GM12864 (cell line): ENCODE measurements around the gene SERPINE2.
A peak's percentile ranks its signal among the peaks of the same experiment; 100 is the strongest.

Experiments
- DNase-seq: peaks from one replicate; pipeline ENCODE4 v3.0.0-alpha.2; 2011; ENCODE audit warnings: low read depth
- H3K4me3 ChIP-seq: 2 replicates; pipeline ENCODE4 v1.5.1; 2011; ENCODE audit warnings: mild to moderate bottlenecking, low read depth, low read length, control low read depth
- TF ChIP-seq, protein P1 (sequence below): IDR thresholded peaks from 2 replicates; pipeline ENCODE4 v1.5.1; 2011; ENCODE audit warnings: low read depth, mild to moderate bottlenecking, moderate library complexity, low read length, control low read depth, inconsistent platforms; ENCODE audit errors: missing control alignments

SERPINE2 gene

DNA sequence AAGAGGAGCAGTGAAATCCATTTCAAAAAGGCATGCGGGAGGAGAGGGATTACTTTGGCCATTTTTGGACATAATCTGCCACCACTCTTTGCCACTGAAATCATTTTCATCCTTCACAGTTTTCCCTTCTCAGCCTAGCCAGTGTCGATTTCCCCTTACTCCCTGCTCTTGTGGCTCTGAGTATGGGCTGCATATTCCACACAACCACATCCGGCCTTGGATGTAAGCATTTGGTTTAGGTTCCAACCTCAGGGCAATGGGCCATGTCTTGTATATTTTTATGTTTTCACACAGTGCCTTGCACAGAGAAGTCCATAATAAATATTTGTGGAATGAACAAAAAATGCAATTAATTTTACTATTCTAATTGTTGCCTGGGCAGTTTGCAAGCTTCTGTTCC lies 7.7 kb upstream of the SERPINE2 start:
- no peak overlapping the region for H3K4me3 ChIP-seq
- DNase-seq: no peak
- TF ChIP-seq, protein P1, sequence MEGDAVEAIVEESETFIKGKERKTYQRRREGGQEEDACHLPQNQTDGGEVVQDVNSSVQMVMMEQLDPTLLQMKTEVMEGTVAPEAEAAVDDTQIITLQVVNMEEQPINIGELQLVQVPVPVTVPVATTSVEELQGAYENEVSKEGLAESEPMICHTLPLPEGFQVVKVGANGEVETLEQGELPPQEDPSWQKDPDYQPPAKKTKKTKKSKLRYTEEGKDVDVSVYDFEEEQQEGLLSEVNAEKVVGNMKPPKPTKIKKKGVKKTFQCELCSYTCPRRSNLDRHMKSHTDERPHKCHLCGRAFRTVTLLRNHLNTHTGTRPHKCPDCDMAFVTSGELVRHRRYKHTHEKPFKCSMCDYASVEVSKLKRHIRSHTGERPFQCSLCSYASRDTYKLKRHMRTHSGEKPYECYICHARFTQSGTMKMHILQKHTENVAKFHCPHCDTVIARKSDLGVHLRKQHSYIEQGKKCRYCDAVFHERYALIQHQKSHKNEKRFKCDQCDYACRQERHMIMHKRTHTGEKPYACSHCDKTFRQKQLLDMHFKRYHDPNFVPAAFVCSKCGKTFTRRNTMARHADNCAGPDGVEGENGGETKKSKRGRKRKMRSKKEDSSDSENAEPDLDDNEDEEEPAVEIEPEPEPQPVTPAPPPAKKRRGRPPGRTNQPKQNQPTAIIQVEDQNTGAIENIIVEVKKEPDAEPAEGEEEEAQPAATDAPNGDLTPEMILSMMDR: no peak

DNA sequence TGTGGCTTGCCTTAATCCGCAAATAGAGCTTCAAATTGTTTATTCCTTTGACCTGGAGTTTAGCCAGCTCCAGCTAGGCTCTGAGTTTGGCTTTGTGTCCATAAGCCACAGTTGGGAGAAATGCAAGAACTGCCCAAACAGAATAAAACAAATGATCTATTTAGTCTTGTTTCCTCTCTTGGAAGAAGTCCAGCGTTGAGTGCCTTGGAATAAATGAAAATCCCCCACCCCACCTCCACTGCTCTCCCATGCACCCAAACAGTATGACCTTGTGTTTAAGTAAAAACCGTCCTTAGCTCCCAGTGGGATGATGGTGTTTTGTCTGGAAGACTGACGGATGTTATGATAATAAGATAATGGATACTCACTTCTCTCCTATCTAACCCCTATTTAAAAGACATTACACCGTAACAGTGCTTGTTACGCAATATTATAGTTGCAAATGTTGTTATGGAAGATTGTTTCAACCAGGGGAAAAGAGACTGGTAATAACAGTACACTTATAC lies 3.2 kb upstream of the SERPINE2 start:
- TF ChIP-seq, protein P1: no peak
- no peak overlapping the region for H3K4me3 ChIP-seq
- DNase-seq: no peak

DNA sequence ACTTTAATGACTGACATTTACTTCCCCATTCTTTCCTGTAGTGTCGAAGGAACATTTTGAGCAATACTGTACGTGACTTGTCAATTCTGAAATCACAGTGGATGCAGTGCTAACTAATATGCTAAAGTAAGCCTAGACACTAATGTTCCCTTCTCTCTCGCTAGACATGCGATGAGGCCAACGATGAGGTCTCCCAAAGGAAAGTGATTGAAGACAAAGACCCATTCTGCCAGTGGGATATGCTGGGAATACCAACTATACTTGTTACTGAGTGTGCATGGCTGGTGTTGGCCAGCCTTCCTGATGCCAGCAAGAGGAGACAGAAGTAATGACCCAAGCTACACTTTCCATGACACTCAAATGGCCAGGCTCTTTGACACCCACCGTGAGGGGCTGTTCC lies 2.5 kb upstream of the SERPINE2 start:
- TF ChIP-seq, protein P1: no peak
- no peak for DNase-seq

DNA sequence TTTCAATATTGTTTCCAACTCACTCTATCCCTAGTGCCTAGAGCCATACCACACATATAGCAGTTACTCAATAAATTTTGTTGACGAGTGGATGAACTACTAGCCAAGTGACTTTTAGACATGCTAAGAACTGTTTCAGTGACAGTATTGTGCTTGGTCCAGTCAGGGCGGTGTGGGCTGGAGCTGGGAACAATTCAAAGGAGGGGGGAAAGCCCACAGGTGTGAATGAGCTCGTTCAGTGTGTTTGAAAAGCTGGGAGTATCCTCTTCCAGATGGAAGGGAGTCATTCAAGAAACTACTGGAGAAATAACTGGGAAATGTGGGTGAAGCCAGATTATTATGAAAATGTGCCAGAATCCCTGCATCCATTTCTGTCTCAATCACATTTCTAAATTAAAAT lies 1.7 kb upstream of the SERPINE2 start:
- DNase-seq: no peak
- no peak overlapping the region for H3K4me3 ChIP-seq
- TF ChIP-seq, protein P1: no peak

More for the DNA sequence above, 2.5 kb upstream of the SERPINE2 start:
- no peak overlapping the region for H3K4me3 ChIP-seq

DNA sequence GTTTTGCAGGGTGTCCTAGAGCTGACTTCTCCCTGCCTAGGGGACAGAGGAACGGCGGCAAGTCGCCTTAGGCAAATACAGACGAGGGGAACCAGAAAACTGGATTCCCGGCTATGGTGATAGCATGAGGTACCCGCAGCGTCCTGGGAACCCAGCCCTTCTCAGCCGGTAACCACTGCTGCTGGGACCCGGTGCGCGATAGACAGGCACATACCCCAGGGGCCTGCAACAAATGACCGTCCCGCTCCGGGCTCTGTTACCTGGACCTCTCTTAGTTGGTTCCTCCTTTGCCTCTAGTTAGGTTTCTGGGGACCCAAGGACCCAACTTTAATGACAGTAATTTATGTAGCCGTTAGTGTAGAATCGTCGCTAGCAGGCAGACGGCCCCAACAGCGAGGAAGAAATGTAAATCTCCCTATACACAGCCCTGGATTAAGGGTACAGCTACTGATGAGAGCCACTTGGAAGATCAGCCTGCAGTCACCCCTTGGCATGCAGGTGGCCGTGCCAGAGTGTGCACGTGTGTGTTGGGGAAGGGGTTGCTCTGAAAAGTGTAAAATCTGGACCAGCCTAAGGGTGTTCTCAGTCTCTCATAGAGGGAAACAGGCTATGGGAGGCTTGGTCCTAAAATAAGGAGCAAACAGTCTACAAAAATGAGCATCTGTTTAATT lies 819 bp upstream of the SERPINE2 start:
- H3K4me3 ChIP-seq: no peak overlapping the region
- DNase-seq: no peak
- TF ChIP-seq, protein P1: no peak

DNA sequence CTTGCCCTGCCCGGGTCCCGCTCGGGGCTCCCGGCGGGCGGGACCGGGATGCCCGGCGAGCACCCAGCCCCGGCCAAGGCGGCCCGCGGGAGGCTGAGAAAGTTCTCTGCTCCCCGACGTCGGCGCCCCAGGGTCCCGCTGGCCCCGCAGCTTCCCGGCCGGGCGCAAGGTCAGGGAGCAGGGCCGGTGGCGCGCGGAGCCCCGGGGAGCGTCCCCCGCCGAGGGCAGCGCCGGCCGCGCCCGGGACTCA lies 331 bp downstream of the SERPINE2 start:
- peak overlapping the region; percentile 40 for H3K4me3 ChIP-seq
- DNase-seq: no peak
- TF ChIP-seq, protein P1: no peak
